GM12878 (cell line): ENCODE results near the gene SIRT7. TPM values are rescaled to one million over a fixed set of nuclear protein-coding genes. Genes with fewer than 3 reads are reported as not detected.
A peak's percentile ranks its signal among the peaks of the same experiment; 100 is the strongest.

Experiments used
- BCLAF1 ChIP-seq: fragments of 450-650 bp; IDR thresholded peaks from 2 replicates; pipeline ENCODE4 v1.6.1; 2017; ENCODE audit warnings: antibody characterized with exemption, mild to moderate bottlenecking, moderate library complexity
- BHLHE40 ChIP-seq, 2 experiments: fragments of 450-650 bp in 1 of 2; IDR thresholded peaks; 2 replicates each; pipeline ENCODE4 v1.6.1; 2011 to 2017; ENCODE audit warnings: low read depth in 2 of 2, borderline replicate concordance in 1 of 2, improper control_type of control experiment in 1 of 2, low read length in 1 of 2, mild to moderate bottlenecking in 1 of 2
- EED ChIP-seq: sonication (generic); IDR thresholded peaks from 2 replicates; pipeline ENCODE4 v1.6.1; 2016; ENCODE audit warnings: antibody characterized with exemption, low read depth
- HDGF ChIP-seq: fragments of 450-650 bp; IDR thresholded peaks from 2 replicates; pipeline ENCODE4 v1.6.1; 2016; ENCODE audit warnings: antibody characterized with exemption
- IKZF1 ChIP-seq: fragments of 450-650 bp; conservative IDR thresholded peaks from 2 replicates; pipeline ENCODE4 v1.6.1; 2017; ENCODE audit warnings: antibody characterized with exemption, mild to moderate bottlenecking
- MAX ChIP-seq: IDR thresholded peaks from 2 replicates; pipeline ENCODE4 v1.6.1; 2012; ENCODE audit warnings: low read depth, low read length, improper control_type of control experiment
- MEF2B ChIP-seq: fragments of 450-650 bp; IDR thresholded peaks from 2 replicates; pipeline ENCODE4 v1.6.1; 2018; ENCODE audit warnings: mild to moderate bottlenecking, moderate library complexity; ENCODE audit not compliant: partially characterized antibody, poor library complexity, severe bottlenecking
- MTA2 ChIP-seq: fragments of 450-650 bp; IDR thresholded peaks from 2 replicates; pipeline ENCODE4 v1.6.1; 2016; ENCODE audit warnings: low read depth, mild to moderate bottlenecking, moderate library complexity
- MYC ChIP-seq: IDR thresholded peaks from 2 replicates; pipeline ENCODE4 v1.6.1; 2011; ENCODE audit warnings: mild to moderate bottlenecking, low read length, moderate library complexity, inconsistent platforms; ENCODE audit not compliant: insufficient read depth, insufficient replicate concordance, insufficient read length, severe bottlenecking
- NRF1 ChIP-seq: conservative IDR thresholded peaks from 2 replicates; pipeline ENCODE4 v1.6.1; 2011; ENCODE audit warnings: mild to moderate bottlenecking, low read depth, low read length, improper control_type of control experiment
- SIN3A ChIP-seq: IDR thresholded peaks from 2 replicates; pipeline ENCODE4 v1.6.1; 2012; ENCODE audit warnings: low read depth, low read length, improper control_type of control experiment
- SKIL ChIP-seq: fragments of 450-650 bp; IDR thresholded peaks from 2 replicates; pipeline ENCODE4 v1.6.1; 2017; ENCODE audit warnings: mild to moderate bottlenecking, low read depth, inconsistent platforms; ENCODE audit not compliant: poor library complexity, severe bottlenecking
- STAT3 ChIP-seq: IDR thresholded peaks from 2 replicates; pipeline ENCODE4 v1.6.1; 2011; ENCODE audit warnings: low read depth, low read length, improper control_type of control experiment
- WRNIP1 ChIP-seq: IDR thresholded peaks from 2 replicates; pipeline ENCODE4 v1.6.1; 2011; ENCODE audit warnings: low read depth, low read length, improper control_type of control experiment, borderline replicate concordance
- ZNF217 ChIP-seq: fragments of 450-650 bp; IDR thresholded peaks from 2 replicates; pipeline ENCODE4 v1.6.1; 2017; ENCODE audit warnings: antibody characterized with exemption, mild to moderate bottlenecking
- polyA plus RNA-seq, 11 experiments: library from polyadenylated mRNA; depleted of rRNA in 4 of 11; unstranded in 6 of 11; stranded (reverse) in 5 of 11; fragments of >200 nt; fragmentation: Nextera tagmentation in 4 of 11; fragmentation: Illumina TruSeq in 1 of 11; extraction: Ambion mirVana in 4 of 11; extraction: Trizol in 1 of 11; gene quantifications; 1 replicate in 1 of 11; 2 replicates in 10 of 11; pipeline versions ENCODE4 v1.2.1 to v1.2.3, GENCODE V29; 2011 to 2016; ENCODE audit warnings: inconsistent platforms in 2 of 11, missing spikeins in 2 of 11, low read depth in 1 of 11
- total RNA-seq, 4 experiments: library from RNA; depleted of rRNA in 3 of 4; stranded (reverse); fragments of >200 nt in 3 of 4; fragmentation: Illumina TruSeq in 1 of 4; extraction: Trizol in 1 of 4; gene quantifications; 2 replicates each; pipeline versions ENCODE4 v1.2.1 to v1.2.3, GENCODE V29; 2013 to 2021
- TF ChIP-seq, protein P1 (sequence below): fragments of 450-650 bp; IDR thresholded peaks from 2 replicates; pipeline ENCODE4 v1.6.1; 2018; ENCODE audit warnings: borderline replicate concordance, mild to moderate bottlenecking; ENCODE audit not compliant: partially characterized antibody
- TF ChIP-seq, protein P2 (sequence below): fragments of 150-350 bp; IDR thresholded peaks from 2 replicates; pipeline ENCODE4 v1.6.1; 2016; ENCODE audit warnings: low read depth, low read length

SIRT7 gene
- total and polyA plus RNA-seq, 10 of the 15 experiments (the other 5 are each of a cell fraction or from before 2014, with no cell fraction given) = 1.2 to 56.2 (median 22.7) TPM

GRCh38 chr17:81917565-81918332 lies at the start of gene SIRT7 (continued):
- TF ChIP-seq MAX (no peak), EED (no peak), IKZF1 (peak; percentile 77), BHLHE40 (IDR thresholded peaks at IDR 0.05; ENCODE audit: borderline replicate concordance in 1 of 2, low read depth in 2 of 2, low read length in 1 of 2) (peak in 1 of 2 experiments; percentile 56; a peak in 2 of 4 replicates), NRF1 (peak; percentile 67), ZNF217 (peak; percentile 61; the same call in 1 of the 2 replicates), HDGF (no peak), SKIL (no peak), STAT3 (no peak), MTA2 (no peak), BCLAF1 (no peak), MEF2B (no peak), MYC (peak; percentile 52), SIN3A (peak; percentile 39), WRNIP1 (no peak)
- TF ChIP-seq, protein P1, sequence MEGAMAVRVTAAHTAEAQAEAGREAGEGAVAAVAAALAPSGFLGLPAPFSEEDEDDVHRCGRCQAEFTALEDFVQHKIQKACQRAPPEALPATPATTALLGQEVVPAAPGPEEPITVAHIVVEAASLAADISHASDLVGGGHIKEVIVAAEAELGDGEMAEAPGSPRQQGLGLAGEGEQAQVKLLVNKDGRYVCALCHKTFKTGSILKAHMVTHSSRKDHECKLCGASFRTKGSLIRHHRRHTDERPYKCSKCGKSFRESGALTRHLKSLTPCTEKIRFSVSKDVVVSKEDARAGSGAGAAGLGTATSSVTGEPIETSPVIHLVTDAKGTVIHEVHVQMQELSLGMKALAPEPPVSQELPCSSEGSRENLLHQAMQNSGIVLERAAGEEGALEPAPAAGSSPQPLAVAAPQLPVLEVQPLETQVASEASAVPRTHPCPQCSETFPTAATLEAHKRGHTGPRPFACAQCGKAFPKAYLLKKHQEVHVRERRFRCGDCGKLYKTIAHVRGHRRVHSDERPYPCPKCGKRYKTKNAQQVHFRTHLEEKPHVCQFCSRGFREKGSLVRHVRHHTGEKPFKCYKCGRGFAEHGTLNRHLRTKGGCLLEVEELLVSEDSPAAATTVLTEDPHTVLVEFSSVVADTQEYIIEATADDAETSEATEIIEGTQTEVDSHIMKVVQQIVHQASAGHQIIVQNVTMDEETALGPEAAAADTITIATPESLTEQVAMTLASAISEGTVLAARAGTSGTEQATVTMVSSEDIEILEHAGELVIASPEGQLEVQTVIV = no peak
- TF ChIP-seq, protein P2, sequence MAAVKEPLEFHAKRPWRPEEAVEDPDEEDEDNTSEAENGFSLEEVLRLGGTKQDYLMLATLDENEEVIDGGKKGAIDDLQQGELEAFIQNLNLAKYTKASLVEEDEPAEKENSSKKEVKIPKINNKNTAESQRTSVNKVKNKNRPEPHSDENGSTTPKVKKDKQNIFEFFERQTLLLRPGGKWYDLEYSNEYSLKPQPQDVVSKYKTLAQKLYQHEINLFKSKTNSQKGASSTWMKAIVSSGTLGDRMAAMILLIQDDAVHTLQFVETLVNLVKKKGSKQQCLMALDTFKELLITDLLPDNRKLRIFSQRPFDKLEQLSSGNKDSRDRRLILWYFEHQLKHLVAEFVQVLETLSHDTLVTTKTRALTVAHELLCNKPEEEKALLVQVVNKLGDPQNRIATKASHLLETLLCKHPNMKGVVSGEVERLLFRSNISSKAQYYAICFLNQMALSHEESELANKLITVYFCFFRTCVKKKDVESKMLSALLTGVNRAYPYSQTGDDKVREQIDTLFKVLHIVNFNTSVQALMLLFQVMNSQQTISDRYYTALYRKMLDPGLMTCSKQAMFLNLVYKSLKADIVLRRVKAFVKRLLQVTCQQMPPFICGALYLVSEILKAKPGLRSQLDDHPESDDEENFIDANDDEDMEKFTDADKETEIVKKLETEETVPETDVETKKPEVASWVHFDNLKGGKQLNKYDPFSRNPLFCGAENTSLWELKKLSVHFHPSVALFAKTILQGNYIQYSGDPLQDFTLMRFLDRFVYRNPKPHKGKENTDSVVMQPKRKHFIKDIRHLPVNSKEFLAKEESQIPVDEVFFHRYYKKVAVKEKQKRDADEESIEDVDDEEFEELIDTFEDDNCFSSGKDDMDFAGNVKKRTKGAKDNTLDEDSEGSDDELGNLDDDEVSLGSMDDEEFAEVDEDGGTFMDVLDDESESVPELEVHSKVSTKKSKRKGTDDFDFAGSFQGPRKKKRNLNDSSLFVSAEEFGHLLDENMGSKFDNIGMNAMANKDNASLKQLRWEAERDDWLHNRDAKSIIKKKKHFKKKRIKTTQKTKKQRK = no peak
